MM.1S (cell line): ENCODE data around the gene NTRK2.

Experiments
- DNase-seq: peaks from one replicate; pipeline ENCODE4 v3.0.0-alpha.2; 2015
- H2AFZ ChIP-seq: fragments of 300-600 bp; sonication (generic); 2 replicates; pipeline ENCODE4 v1.6.0; 2016; ENCODE audit warnings: antibody characterized with exemption, low read length
- H3F3A ChIP-seq: fragments of 300-600 bp; sonication (generic); 2 replicates; pipeline ENCODE4 v1.6.1; 2016; ENCODE audit warnings: mild to moderate bottlenecking, antibody characterized with exemption, low read length, moderate library complexity, mixed read lengths; ENCODE audit not compliant: insufficient read depth
- H3K27ac ChIP-seq: fragments of 300-600 bp; sonication (generic); 2 replicates; pipeline ENCODE4 v1.5.1; 2016; ENCODE audit warnings: mild to moderate bottlenecking, low read length
- H3K27me3 ChIP-seq: fragments of 300-600 bp; sonication (generic); replicated peaks from 2 replicates; pipeline ENCODE4 v1.6.0; 2016; ENCODE audit warnings: low read length; ENCODE audit not compliant: insufficient read depth
- H3K36me3 ChIP-seq: fragments of 300-600 bp; sonication (generic); replicated peaks from 2 replicates; pipeline ENCODE4 v1.6.1; 2016; ENCODE audit warnings: mild to moderate bottlenecking, low read length, mixed read lengths; ENCODE audit not compliant: insufficient read depth
- H3K4me1 ChIP-seq: fragments of 300-600 bp; sonication (generic); 2 replicates; pipeline ENCODE4 v1.6.1; 2016; ENCODE audit warnings: low read length, mixed read lengths
- H3K4me2 ChIP-seq: fragments of 300-600 bp; sonication (generic); 2 replicates; pipeline ENCODE4 v1.6.0; 2016; ENCODE audit warnings: low read depth, low read length
- H3K4me3 ChIP-seq: fragments of 300-600 bp; sonication (generic); 2 replicates; pipeline ENCODE4 v1.5.1; 2016; ENCODE audit warnings: low read length, mixed read lengths
- H3K79me2 ChIP-seq: fragments of 300-600 bp; sonication (generic); 2 replicates; pipeline ENCODE4 v1.6.1; 2016; ENCODE audit warnings: mixed run types, low read length, mixed read lengths
- H3K9ac ChIP-seq: fragments of 300-600 bp; sonication (generic); 2 replicates; pipeline ENCODE4 v1.6.1; 2016; ENCODE audit warnings: low read length, mixed read lengths
- H3K9me2 ChIP-seq: fragments of 300-600 bp; sonication (generic); replicated peaks from 2 replicates; pipeline ENCODE4 v1.6.1; 2016; ENCODE audit warnings: mild to moderate bottlenecking, low read length, mixed read lengths; ENCODE audit not compliant: insufficient read depth
- H3K9me3 ChIP-seq: fragments of 300-600 bp; sonication (generic); replicated peaks from 2 replicates; pipeline ENCODE4 v1.6.1; 2016; ENCODE audit warnings: mild to moderate bottlenecking, low read length, mixed read lengths; ENCODE audit not compliant: insufficient read depth
- H4K20me1 ChIP-seq: fragments of 300-600 bp; sonication (generic); 2 replicates; pipeline ENCODE4 v1.6.1; 2016; ENCODE audit warnings: mild to moderate bottlenecking, low read length, moderate library complexity, mixed read lengths; ENCODE audit not compliant: insufficient read depth
- CTCF ChIP-seq: fragments of 300-600 bp; sonication (generic); IDR thresholded peaks from 2 replicates; pipeline ENCODE4 v1.5.1; 2016; ENCODE audit warnings: antibody characterized with exemption, low read length, mixed read lengths
- EZH2 ChIP-seq: fragments of 300-600 bp; sonication (generic); optimal IDR thresholded peaks from 2 replicates; pipeline ENCODE3; 2017; ENCODE audit warnings: low read depth, mild to moderate bottlenecking, antibody characterized with exemption, low read length, mixed read lengths
- EZH2phosphoT487 ChIP-seq: fragments of 300-600 bp; sonication (generic); IDR thresholded peaks from 2 replicates; pipeline ENCODE4 v1.6.1; 2018; ENCODE audit warnings: antibody characterized with exemption, low read length

NTRK2 gene

GRCh38 chr9:84652496-84653120 is 16.9 kb upstream of the NTRK2 start:
- TF ChIP-seq EZH2phosphoT487 (no peak), CTCF (peak; percentile 45), EZH2 (no peak)
- Histone ChIP-seq H4K20me1 (no peaks in the 10 kb centered on the region), H3K9ac (no peak overlapping the region), H3K27ac (no peak overlapping the region), H3K4me2 (peak overlapping the region; percentile 12; the same call in 1 of the 2 replicates), H3K4me1 (no peaks in the 10 kb centered on the region), H3K4me3 (no peak overlapping the region), H3F3A (no peaks in the 10 kb centered on the region), H3K79me2 (no peaks in the 10 kb centered on the region), H3K9me3 (no peaks in the 10 kb centered on the region), H3K36me3 (no peaks in the 10 kb centered on the region), H3K27me3 (no peaks in the 10 kb centered on the region), H2AFZ (peak overlapping the region; percentile 17; the same call in 1 of the 2 replicates), H3K9me2 (no peaks in the 10 kb centered on the region)
- DNase-seq = peak; percentile 19

GRCh38 chr9:84655447-84655846 is 14.1 kb upstream of the NTRK2 start:
- no peak for DNase-seq
- no peak overlapping the region for H3K9ac ChIP-seq
- H3K79me2 ChIP-seq = no peaks in the 10 kb centered on the region
- no peaks in the 10 kb centered on the region for H3K4me1 ChIP-seq
- no peak overlapping the region for H3K27ac ChIP-seq
- no peak overlapping the region for H3K4me3 ChIP-seq
- H4K20me1 ChIP-seq = no peaks in the 10 kb centered on the region
- H3K27me3 ChIP-seq = no peaks in the 10 kb centered on the region
- H3K9me3 ChIP-seq = no peaks in the 10 kb centered on the region
- H3K9me2 ChIP-seq = no peaks in the 10 kb centered on the region
- no peaks in the 10 kb centered on the region for H3F3A ChIP-seq
- TF ChIP-seq EZH2 (no peak), CTCF (no peak), EZH2phosphoT487 (no peak)
- H3K4me2 ChIP-seq = no peak overlapping the region
- no peak overlapping the region for H2AFZ ChIP-seq
- no peaks in the 10 kb centered on the region for H3K36me3 ChIP-seq

GRCh38 chr9:84659313-84659712 is 10.2 kb upstream of the NTRK2 start:
- H2AFZ ChIP-seq = no peak overlapping the region
- no peak for TF ChIP-seq CTCF
- no peak for TF ChIP-seq EZH2
- no peak for TF ChIP-seq EZH2phosphoT487
- no peaks in the 10 kb centered on the region for H3K9me2 ChIP-seq
- H3K9me3 ChIP-seq = no peaks in the 10 kb centered on the region
- no peaks in the 10 kb centered on the region for H3F3A ChIP-seq
- DNase-seq = no peak
- no peaks in the 10 kb centered on the region for H4K20me1 ChIP-seq
- no peak overlapping the region for H3K4me3 ChIP-seq
- H3K4me2 ChIP-seq = no peak overlapping the region
- 0 out of 2 replicates have a peak, but pooled peaks cover 7% of the 10 kb centered on the region for H3K4me1 ChIP-seq
- no peaks in the 10 kb centered on the region for H3K27me3 ChIP-seq
- H3K79me2 ChIP-seq = no peaks in the 10 kb centered on the region
- H3K36me3 ChIP-seq = no peaks in the 10 kb centered on the region
- no peak overlapping the region for H3K9ac ChIP-seq
- no peak overlapping the region for H3K27ac ChIP-seq
